ENCODE measurements around the gene NXPE3.

The NXPE3 gene

DNA sequence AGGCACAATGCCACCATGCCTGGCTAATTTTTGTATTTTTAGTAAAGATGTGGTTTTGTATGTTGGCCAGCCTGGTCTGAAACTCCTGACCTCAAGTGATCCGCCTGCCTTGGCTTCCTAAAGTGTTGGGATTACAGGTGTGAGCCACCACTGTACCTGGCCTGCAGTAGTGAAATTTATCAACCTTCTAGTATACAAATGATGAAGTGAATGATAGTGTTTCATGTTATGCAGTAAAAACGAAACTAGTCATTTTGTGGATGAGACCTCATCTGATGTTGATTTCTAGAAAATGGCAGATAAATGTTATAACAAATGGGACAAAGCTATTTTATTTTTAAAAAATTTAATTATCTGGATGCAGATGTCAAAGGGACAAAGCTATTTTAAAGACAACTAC, 32.9 kb downstream of the NXPE3 start:
- H3K27ac ChIP-seq (replicated peaks) = no peak overlapping the region
- DNase-seq (ENCODE audit: low read depth in 1 of 2, low spot score in 1 of 2) = no peak

DNA sequence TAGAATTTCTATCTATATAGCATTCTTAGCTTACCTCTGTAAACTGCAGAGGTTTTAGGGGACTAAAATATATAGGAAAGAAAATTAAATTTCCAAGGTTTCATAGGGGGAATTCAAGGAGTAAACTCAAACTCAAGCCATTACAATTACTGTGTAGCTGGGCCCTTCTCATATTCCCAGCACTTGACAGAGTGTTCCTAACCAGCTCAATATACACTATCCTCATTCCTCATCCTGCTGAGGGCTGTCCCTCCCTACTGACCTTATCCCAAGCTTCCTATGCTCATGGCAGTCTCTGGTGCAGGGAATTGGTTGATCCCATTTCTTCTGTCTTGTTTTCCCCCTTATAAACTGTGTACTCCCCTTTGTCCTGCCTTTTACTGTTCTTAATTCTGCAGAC, 33.9 kb downstream of the NXPE3 start:
- Histone ChIP-seq H3K27me3 (ENCODE audit: insufficient read depth, poor library complexity, severe bottlenecking) (no peaks in the 10 kb centered on the region), H3K27ac (replicated peaks) (no peak overlapping the region), H3K4me3 (replicated peaks; ENCODE audit: insufficient read depth, low read length) (no peak overlapping the region)
- no peak for DNase-seq (ENCODE audit: low read depth in 1 of 2, low spot score in 1 of 2)
- TF ChIP-seq GABPA (IDR thresholded peaks at IDR 0.05; ENCODE audit: low read depth) (no peak), POLR2AphosphoS5 (IDR thresholded peaks at IDR 0.05; ENCODE audit: low read depth) (no peak), SPI1 (IDR thresholded peaks at IDR 0.05; ENCODE audit: borderline replicate concordance, low read depth) (no peak)
- TF ChIP-seq, protein P1, sequence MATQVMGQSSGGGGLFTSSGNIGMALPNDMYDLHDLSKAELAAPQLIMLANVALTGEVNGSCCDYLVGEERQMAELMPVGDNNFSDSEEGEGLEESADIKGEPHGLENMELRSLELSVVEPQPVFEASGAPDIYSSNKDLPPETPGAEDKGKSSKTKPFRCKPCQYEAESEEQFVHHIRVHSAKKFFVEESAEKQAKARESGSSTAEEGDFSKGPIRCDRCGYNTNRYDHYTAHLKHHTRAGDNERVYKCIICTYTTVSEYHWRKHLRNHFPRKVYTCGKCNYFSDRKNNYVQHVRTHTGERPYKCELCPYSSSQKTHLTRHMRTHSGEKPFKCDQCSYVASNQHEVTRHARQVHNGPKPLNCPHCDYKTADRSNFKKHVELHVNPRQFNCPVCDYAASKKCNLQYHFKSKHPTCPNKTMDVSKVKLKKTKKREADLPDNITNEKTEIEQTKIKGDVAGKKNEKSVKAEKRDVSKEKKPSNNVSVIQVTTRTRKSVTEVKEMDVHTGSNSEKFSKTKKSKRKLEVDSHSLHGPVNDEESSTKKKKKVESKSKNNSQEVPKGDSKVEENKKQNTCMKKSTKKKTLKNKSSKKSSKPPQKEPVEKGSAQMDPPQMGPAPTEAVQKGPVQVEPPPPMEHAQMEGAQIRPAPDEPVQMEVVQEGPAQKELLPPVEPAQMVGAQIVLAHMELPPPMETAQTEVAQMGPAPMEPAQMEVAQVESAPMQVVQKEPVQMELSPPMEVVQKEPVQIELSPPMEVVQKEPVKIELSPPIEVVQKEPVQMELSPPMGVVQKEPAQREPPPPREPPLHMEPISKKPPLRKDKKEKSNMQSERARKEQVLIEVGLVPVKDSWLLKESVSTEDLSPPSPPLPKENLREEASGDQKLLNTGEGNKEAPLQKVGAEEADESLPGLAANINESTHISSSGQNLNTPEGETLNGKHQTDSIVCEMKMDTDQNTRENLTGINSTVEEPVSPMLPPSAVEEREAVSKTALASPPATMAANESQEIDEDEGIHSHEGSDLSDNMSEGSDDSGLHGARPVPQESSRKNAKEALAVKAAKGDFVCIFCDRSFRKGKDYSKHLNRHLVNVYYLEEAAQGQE (IDR thresholded peaks at IDR 0.05; ENCODE audit: insufficient replicate concordance, low read depth) = no peak
- TF ChIP-seq, protein P2, sequence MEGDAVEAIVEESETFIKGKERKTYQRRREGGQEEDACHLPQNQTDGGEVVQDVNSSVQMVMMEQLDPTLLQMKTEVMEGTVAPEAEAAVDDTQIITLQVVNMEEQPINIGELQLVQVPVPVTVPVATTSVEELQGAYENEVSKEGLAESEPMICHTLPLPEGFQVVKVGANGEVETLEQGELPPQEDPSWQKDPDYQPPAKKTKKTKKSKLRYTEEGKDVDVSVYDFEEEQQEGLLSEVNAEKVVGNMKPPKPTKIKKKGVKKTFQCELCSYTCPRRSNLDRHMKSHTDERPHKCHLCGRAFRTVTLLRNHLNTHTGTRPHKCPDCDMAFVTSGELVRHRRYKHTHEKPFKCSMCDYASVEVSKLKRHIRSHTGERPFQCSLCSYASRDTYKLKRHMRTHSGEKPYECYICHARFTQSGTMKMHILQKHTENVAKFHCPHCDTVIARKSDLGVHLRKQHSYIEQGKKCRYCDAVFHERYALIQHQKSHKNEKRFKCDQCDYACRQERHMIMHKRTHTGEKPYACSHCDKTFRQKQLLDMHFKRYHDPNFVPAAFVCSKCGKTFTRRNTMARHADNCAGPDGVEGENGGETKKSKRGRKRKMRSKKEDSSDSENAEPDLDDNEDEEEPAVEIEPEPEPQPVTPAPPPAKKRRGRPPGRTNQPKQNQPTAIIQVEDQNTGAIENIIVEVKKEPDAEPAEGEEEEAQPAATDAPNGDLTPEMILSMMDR (IDR thresholded peaks at IDR 0.05; ENCODE audit: insufficient read depth, low read length) = no peak

More for the DNA sequence above, 32.9 kb downstream of the NXPE3 start:
- Histone ChIP-seq H3K27me3 (ENCODE audit: insufficient read depth, poor library complexity, severe bottlenecking) (no peaks in the 10 kb centered on the region), H3K4me3 (replicated peaks; ENCODE audit: insufficient read depth, low read length) (no peak overlapping the region)
- no peak for TF ChIP-seq SPI1 (IDR thresholded peaks at IDR 0.05; ENCODE audit: borderline replicate concordance, low read depth)
- TF ChIP-seq, protein P1 (IDR thresholded peaks at IDR 0.05; ENCODE audit: insufficient replicate concordance, low read depth) = no peak
- TF ChIP-seq, protein P2 (IDR thresholded peaks at IDR 0.05; ENCODE audit: insufficient read depth, low read length) = no peak
- no peak for TF ChIP-seq POLR2AphosphoS5 (IDR thresholded peaks at IDR 0.05; ENCODE audit: low read depth)
- TF ChIP-seq GABPA (IDR thresholded peaks at IDR 0.05; ENCODE audit: low read depth) = no peak

DNA sequence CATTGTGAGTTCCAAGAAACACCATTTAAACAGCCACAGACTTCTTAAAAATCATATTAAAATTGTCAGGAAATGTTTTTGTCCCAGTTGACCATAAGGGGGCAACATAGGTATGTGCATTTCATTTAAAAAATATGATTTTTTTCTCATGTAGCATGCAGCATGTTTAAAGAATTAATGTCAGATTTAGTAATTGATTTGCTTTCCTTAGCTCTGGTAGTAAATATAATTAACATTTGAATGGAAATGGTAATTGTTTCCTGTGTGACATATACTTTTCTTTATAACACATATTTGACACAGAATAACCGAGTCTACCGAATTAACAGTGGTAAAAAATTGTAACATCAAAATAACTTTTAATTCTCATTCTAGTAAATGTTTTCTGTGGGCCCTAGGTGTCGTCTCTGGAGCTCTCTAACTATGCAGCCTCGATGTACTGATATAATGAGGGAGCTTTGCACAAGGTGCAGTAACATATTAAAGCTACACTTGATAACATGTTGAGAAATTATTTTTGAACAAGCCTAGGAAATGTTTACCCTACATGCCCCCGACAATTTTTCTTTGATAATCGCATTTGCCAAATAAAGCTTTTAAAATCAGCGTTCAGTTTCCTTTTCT, 34.9 kb downstream of the NXPE3 start:
- Histone ChIP-seq H3K4me3 (replicated peaks; ENCODE audit: insufficient read depth, low read length) (no peak overlapping the region), H3K27ac (replicated peaks) (no peak overlapping the region), H3K27me3 (ENCODE audit: insufficient read depth, poor library complexity, severe bottlenecking) (no peaks in the 10 kb centered on the region)
- no peak for TF ChIP-seq GABPA (IDR thresholded peaks at IDR 0.05; ENCODE audit: low read depth)
- TF ChIP-seq, protein P1 (IDR thresholded peaks at IDR 0.05; ENCODE audit: insufficient replicate concordance, low read depth) = no peak
- TF ChIP-seq POLR2AphosphoS5 (IDR thresholded peaks at IDR 0.05; ENCODE audit: low read depth) = no peak
- TF ChIP-seq SPI1 (IDR thresholded peaks at IDR 0.05; ENCODE audit: borderline replicate concordance, low read depth) = no peak
- TF ChIP-seq, protein P2 (IDR thresholded peaks at IDR 0.05; ENCODE audit: insufficient read depth, low read length) = no peak
- DNase-seq (ENCODE audit: low read depth in 1 of 2, low spot score in 1 of 2) = no peak

All from HL-60 (cell line).